OCI-LY3 (cell line): Measurements from ENCODE around the gene ARHGAP18.

ENCODE experiments used
- EZH2phosphoT487 ChIP-seq: fragments of 200-600 bp; shearing (Covaris generic); IDR thresholded peaks from 2 replicates; pipeline ENCODE4 v1.6.1; 2018; ENCODE audit warnings: antibody characterized with exemption, mixed run types, low read depth
- TF ChIP-seq, protein P1 (sequence below): fragments of 200-600, 300-600 bp; sonication (generic); IDR thresholded peaks from 2 replicates; pipeline ENCODE4 v1.5.1; 2014; ENCODE audit warnings: antibody characterized with exemption, low read length, low read depth

DNA sequence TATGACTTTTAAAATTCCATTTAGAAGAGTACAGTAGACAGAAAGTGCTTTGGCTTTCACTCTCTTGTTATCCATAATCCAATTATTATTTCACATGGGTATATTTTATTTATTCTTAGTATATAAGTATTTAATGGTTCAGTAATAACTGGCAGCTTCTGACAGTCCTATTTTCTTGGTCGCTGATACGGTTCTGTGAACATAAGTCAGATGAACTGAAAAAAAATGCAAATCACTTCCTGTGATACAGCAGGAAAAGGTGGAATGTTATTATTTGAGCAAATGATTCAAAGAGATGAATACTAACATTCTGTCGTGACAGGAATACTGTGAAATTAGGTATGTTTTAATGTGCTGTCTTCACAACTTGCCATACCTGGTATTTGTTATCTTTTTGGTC is 132.3 kb downstream of the ARHGAP18 start:
- TF ChIP-seq, protein P1, sequence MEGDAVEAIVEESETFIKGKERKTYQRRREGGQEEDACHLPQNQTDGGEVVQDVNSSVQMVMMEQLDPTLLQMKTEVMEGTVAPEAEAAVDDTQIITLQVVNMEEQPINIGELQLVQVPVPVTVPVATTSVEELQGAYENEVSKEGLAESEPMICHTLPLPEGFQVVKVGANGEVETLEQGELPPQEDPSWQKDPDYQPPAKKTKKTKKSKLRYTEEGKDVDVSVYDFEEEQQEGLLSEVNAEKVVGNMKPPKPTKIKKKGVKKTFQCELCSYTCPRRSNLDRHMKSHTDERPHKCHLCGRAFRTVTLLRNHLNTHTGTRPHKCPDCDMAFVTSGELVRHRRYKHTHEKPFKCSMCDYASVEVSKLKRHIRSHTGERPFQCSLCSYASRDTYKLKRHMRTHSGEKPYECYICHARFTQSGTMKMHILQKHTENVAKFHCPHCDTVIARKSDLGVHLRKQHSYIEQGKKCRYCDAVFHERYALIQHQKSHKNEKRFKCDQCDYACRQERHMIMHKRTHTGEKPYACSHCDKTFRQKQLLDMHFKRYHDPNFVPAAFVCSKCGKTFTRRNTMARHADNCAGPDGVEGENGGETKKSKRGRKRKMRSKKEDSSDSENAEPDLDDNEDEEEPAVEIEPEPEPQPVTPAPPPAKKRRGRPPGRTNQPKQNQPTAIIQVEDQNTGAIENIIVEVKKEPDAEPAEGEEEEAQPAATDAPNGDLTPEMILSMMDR = no peak
- TF ChIP-seq EZH2phosphoT487 = no peak
